Measurements from ENCODE around the gene DNAH6.

Gene DNAH6

GRCh38 chr2:84732897-84733778 lies 216.8 kb downstream of the DNAH6 start:
- peaks cover 0 to 6% of the 10 kb centered on the region in 2 experiments for H3K27me3 ChIP-seq (ENCODE audit: control insufficient read depth in 1 of 2, insufficient read depth in 1 of 2, low read length in 2 of 2)

GRCh38 chr2:84735389-84735788 lies 219.1 kb downstream of the DNAH6 start:
- no peak overlapping the region for H2BK5ac ChIP-seq (ENCODE audit: low read depth, low read length, poor library complexity, severe bottlenecking)
- WGBS, result no CpG with 5 or more reads among the region's 1 CpG
- H3K4me1 ChIP-seq (ENCODE audit: control insufficient read depth, insufficient read depth, low read depth, low read length), result no peaks in the 10 kb centered on the region

More at GRCh38 chr2:84732897-84733778, 216.8 kb downstream of the DNAH6 start:
- no peak overlapping the region for H4K8ac ChIP-seq (ENCODE audit: low read length)
- no peak overlapping the region for H3K9ac ChIP-seq (ENCODE audit: low read length)
- H3K4me3 ChIP-seq (ENCODE audit: insufficient read depth in 1 of 2, low read depth in 1 of 2, low read length in 2 of 2), result no peak overlapping the region
- no peak overlapping the region for H3K14ac ChIP-seq (ENCODE audit: low read length in 2 of 2)
- no peak overlapping the region for H3K27ac ChIP-seq (ENCODE audit: low read length, poor library complexity, severe bottlenecking)
- H2BK5ac ChIP-seq (ENCODE audit: low read depth, low read length, poor library complexity, severe bottlenecking), result no peak overlapping the region
- no peaks in the 10 kb centered on the region for H3K9me3 ChIP-seq (ENCODE audit: control insufficient read depth, low read length)
- no peaks in the 10 kb centered on the region for H3K4me1 ChIP-seq (ENCODE audit: control insufficient read depth, insufficient read depth, low read depth, low read length)
- no peak overlapping the region for H3K4ac ChIP-seq (ENCODE audit: low read depth in 1 of 2, low read length in 2 of 2)
- no peak for DNase-seq
- H2AFZ ChIP-seq (ENCODE audit: low read depth, low read length), result no peak overlapping the region
- H3K18ac ChIP-seq (ENCODE audit: low read depth in 1 of 2, low read length in 2 of 2), result no peak overlapping the region
- H3K4me2 ChIP-seq (ENCODE audit: low read length, poor library complexity, severe bottlenecking), result no peak overlapping the region
- no peaks in the 10 kb centered on the region for H3K36me3 ChIP-seq (ENCODE audit: control insufficient read depth in 1 of 2, insufficient read depth in 2 of 2, low read depth in 1 of 2, low read length in 2 of 2)
- 90% methylated on average over 4 of the region's 6 CpGs for WGBS
- no peak overlapping the region for H3K23ac ChIP-seq (ENCODE audit: low read length in 2 of 2)
- H4K91ac ChIP-seq (ENCODE audit: low read length), result no peak overlapping the region
- H2BK120ac ChIP-seq (ENCODE audit: low read depth, low read length), result no peak overlapping the region
- H2BK15ac ChIP-seq (ENCODE audit: low read depth, poor library complexity, severe bottlenecking), result no peak overlapping the region
- H2AK5ac ChIP-seq (ENCODE audit: low read length, severe bottlenecking), result no peak overlapping the region
- no peaks in the 10 kb centered on the region for H3K79me1 ChIP-seq (replicated peaks; ENCODE audit: low read length, poor library complexity, severe bottlenecking)
- no peak overlapping the region for H2BK12ac ChIP-seq (ENCODE audit: low read length in 2 of 2)

GRCh38 chr2:84741182-84741822 lies 225.0 kb downstream of the DNAH6 start:
- Histone ChIP-seq H2AK5ac (ENCODE audit: low read length, severe bottlenecking) (no peak overlapping the region), H2BK120ac (ENCODE audit: low read depth, low read length) (no peak overlapping the region), H2BK15ac (ENCODE audit: low read depth, poor library complexity, severe bottlenecking) (no peak overlapping the region), H3K9me3 (ENCODE audit: control insufficient read depth, low read length) (peaks cover 4% of the 10 kb centered on the region), H3K27ac (ENCODE audit: low read length, poor library complexity, severe bottlenecking) (no peak overlapping the region), H2AFZ (ENCODE audit: low read depth, low read length) (no peak overlapping the region), H3K9ac (ENCODE audit: low read length) (no peak overlapping the region), H4K91ac (ENCODE audit: low read length) (no peak overlapping the region), H3K27me3 (ENCODE audit: control insufficient read depth in 1 of 2, insufficient read depth in 1 of 2, low read length in 2 of 2) (peaks cover 0 to 5% of the 10 kb centered on the region in 2 experiments), H3K18ac (ENCODE audit: low read depth in 1 of 2, low read length in 2 of 2) (no peak overlapping the region), H2BK5ac (ENCODE audit: low read depth, low read length, poor library complexity, severe bottlenecking) (no peak overlapping the region), H2BK12ac (ENCODE audit: low read length in 2 of 2) (no peak overlapping the region), H3K36me3 (ENCODE audit: control insufficient read depth in 1 of 2, insufficient read depth in 2 of 2, low read depth in 1 of 2, low read length in 2 of 2) (no peaks in the 10 kb centered on the region), H3K4me1 (ENCODE audit: control insufficient read depth, insufficient read depth, low read depth, low read length) (no peaks in the 10 kb centered on the region), H3K4ac (ENCODE audit: low read depth in 1 of 2, low read length in 2 of 2) (no peak overlapping the region), H3K23ac (ENCODE audit: low read length in 2 of 2) (no peak overlapping the region), H4K8ac (ENCODE audit: low read length) (no peak overlapping the region), H3K14ac (ENCODE audit: low read length in 2 of 2) (peak overlapping the region in 1 of 2 experiments; percentile 4), H3K79me1 (replicated peaks; ENCODE audit: low read length, poor library complexity, severe bottlenecking) (no peaks in the 10 kb centered on the region), H3K4me3 (ENCODE audit: insufficient read depth in 1 of 2, low read depth in 1 of 2, low read length in 2 of 2) (no peak overlapping the region), H3K4me2 (ENCODE audit: low read length, poor library complexity, severe bottlenecking) (no peak overlapping the region)
- peak; percentile 28 for DNase-seq
- 64% methylated on average over 3 of the region's 3 CpGs for WGBS

More at GRCh38 chr2:84735389-84735788, 219.1 kb downstream of the DNAH6 start:
- Histone ChIP-seq H2BK12ac (ENCODE audit: low read length in 2 of 2) (no peak overlapping the region), H3K18ac (ENCODE audit: low read depth in 1 of 2, low read length in 2 of 2) (no peak overlapping the region), H4K8ac (ENCODE audit: low read length) (no peak overlapping the region), H3K27me3 (ENCODE audit: control insufficient read depth in 1 of 2, insufficient read depth in 1 of 2, low read length in 2 of 2) (peaks cover 0 to 11% of the 10 kb centered on the region in 2 experiments), H3K27ac (ENCODE audit: low read length, poor library complexity, severe bottlenecking) (no peak overlapping the region), H3K36me3 (ENCODE audit: control insufficient read depth in 1 of 2, insufficient read depth in 2 of 2, low read depth in 1 of 2, low read length in 2 of 2) (no peaks in the 10 kb centered on the region), H3K4me3 (ENCODE audit: insufficient read depth in 1 of 2, low read depth in 1 of 2, low read length in 2 of 2) (no peak overlapping the region), H2BK120ac (ENCODE audit: low read depth, low read length) (no peak overlapping the region), H3K4me2 (ENCODE audit: low read length, poor library complexity, severe bottlenecking) (no peak overlapping the region), H2AFZ (ENCODE audit: low read depth, low read length) (no peak overlapping the region), H3K23ac (ENCODE audit: low read length in 2 of 2) (no peak overlapping the region), H3K79me1 (replicated peaks; ENCODE audit: low read length, poor library complexity, severe bottlenecking) (no peaks in the 10 kb centered on the region), H2AK5ac (ENCODE audit: low read length, severe bottlenecking) (no peak overlapping the region), H4K91ac (ENCODE audit: low read length) (no peak overlapping the region), H3K9ac (ENCODE audit: low read length) (no peak overlapping the region), H2BK15ac (ENCODE audit: low read depth, poor library complexity, severe bottlenecking) (no peak overlapping the region), H3K9me3 (ENCODE audit: control insufficient read depth, low read length) (peaks cover 4% of the 10 kb centered on the region), H3K4ac (ENCODE audit: low read depth in 1 of 2, low read length in 2 of 2) (no peak overlapping the region), H3K14ac (ENCODE audit: low read length in 2 of 2) (no peak overlapping the region)
- no peak for DNase-seq

DNA sequence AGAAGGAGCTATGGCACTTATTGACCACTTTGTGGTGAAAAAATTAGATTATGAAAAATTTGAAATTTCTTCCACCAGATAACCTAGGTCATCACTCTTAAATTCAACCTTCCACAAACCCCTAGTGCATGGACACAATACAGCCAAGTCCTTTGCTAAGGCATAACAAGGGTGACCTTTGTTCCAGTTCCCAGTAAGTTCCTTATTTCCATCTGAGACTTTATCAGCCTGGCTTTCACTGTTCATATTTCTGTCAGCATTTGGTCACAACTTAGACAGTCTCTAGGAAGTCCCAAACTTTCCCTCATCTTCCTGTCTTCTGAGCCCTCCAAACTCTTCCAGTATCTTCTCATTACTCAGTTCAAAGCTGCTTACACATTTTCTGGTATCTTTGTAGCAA lies 232.0 kb downstream of the DNAH6 start:
- no peak overlapping the region for H3K4ac ChIP-seq (ENCODE audit: low read depth in 1 of 2, low read length in 2 of 2)
- no peak overlapping the region for H3K4me2 ChIP-seq (ENCODE audit: low read length, poor library complexity, severe bottlenecking)
- H3K18ac ChIP-seq (ENCODE audit: low read depth in 1 of 2, low read length in 2 of 2), result no peak overlapping the region
- DNase-seq, result no peak
- H2BK5ac ChIP-seq (ENCODE audit: low read depth, low read length, poor library complexity, severe bottlenecking), result no peak overlapping the region
- no peaks in the 10 kb centered on the region for H3K79me1 ChIP-seq (replicated peaks; ENCODE audit: low read length, poor library complexity, severe bottlenecking)
- H3K36me3 ChIP-seq (ENCODE audit: control insufficient read depth in 1 of 2, insufficient read depth in 2 of 2, low read depth in 1 of 2, low read length in 2 of 2), result no peaks in the 10 kb centered on the region
- H3K14ac ChIP-seq (ENCODE audit: low read length in 2 of 2), result no peak overlapping the region
- H3K4me1 ChIP-seq (ENCODE audit: control insufficient read depth, insufficient read depth, low read depth, low read length), result no peaks in the 10 kb centered on the region
- H2BK12ac ChIP-seq (ENCODE audit: low read length in 2 of 2), result no peak overlapping the region
- no peak overlapping the region for H4K91ac ChIP-seq (ENCODE audit: low read length)
- H3K27ac ChIP-seq (ENCODE audit: low read length, poor library complexity, severe bottlenecking), result no peak overlapping the region
- no peaks in the 10 kb centered on the region for H3K9me3 ChIP-seq (ENCODE audit: control insufficient read depth, low read length)
- no peak overlapping the region for H3K9ac ChIP-seq (ENCODE audit: low read length)
- no peak overlapping the region for H2AFZ ChIP-seq (ENCODE audit: low read depth, low read length)
- H3K27me3 ChIP-seq (ENCODE audit: control insufficient read depth in 1 of 2, insufficient read depth in 1 of 2, low read length in 2 of 2), result peaks cover 0 to 4% of the 10 kb centered on the region in 2 experiments
- H2AK5ac ChIP-seq (ENCODE audit: low read length, severe bottlenecking), result no peak overlapping the region
- H4K8ac ChIP-seq (ENCODE audit: low read length), result no peak overlapping the region
- no peak overlapping the region for H3K4me3 ChIP-seq (ENCODE audit: insufficient read depth in 1 of 2, low read depth in 1 of 2, low read length in 2 of 2)
- H2BK15ac ChIP-seq (ENCODE audit: low read depth, poor library complexity, severe bottlenecking), result no peak overlapping the region
- no peak overlapping the region for H2BK120ac ChIP-seq (ENCODE audit: low read depth, low read length)
- no peak overlapping the region for H3K23ac ChIP-seq (ENCODE audit: low read length in 2 of 2)
